Measurements from ENCODE around the gene MDM2. TPM values are rescaled to one million over a fixed set of nuclear protein-coding genes. Genes with fewer than 3 reads are reported as not detected.

MDM2 gene
- total RNA-seq, 4 donors from 2014 or later, result 44.3 to 84.2 (median 70.1) TPM

DNA sequence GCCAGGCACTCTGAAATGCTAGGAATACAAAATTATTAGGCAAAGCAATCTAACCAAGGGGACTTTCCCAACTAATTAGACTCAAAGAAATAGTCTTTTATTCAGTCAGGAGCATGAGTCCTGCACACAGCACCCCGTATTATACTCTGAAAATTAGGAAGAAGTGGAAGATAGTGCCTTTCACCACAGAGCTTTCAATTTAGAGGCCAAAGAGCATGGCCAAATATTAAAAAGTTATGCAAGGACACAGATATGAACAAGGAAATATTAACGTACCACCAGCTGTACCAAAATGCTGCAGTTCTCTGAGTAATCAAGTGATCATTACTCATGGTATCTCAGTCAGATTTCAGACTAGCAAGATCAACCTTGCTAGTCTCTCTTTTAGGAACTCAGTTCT lies 22.6 kb upstream of the MDM2 start:
- TF ChIP-seq, protein P1, sequence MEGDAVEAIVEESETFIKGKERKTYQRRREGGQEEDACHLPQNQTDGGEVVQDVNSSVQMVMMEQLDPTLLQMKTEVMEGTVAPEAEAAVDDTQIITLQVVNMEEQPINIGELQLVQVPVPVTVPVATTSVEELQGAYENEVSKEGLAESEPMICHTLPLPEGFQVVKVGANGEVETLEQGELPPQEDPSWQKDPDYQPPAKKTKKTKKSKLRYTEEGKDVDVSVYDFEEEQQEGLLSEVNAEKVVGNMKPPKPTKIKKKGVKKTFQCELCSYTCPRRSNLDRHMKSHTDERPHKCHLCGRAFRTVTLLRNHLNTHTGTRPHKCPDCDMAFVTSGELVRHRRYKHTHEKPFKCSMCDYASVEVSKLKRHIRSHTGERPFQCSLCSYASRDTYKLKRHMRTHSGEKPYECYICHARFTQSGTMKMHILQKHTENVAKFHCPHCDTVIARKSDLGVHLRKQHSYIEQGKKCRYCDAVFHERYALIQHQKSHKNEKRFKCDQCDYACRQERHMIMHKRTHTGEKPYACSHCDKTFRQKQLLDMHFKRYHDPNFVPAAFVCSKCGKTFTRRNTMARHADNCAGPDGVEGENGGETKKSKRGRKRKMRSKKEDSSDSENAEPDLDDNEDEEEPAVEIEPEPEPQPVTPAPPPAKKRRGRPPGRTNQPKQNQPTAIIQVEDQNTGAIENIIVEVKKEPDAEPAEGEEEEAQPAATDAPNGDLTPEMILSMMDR (IDR thresholded peaks at IDR 0.05), result no peak
- ATAC-seq (ENCODE audit: low FRiP score), result no peak

GRCh38 chr12:68785823-68786222 lies 22.2 kb upstream of the MDM2 start:
- DNase-seq (ENCODE audit: low spot score) (no peak), ATAC-seq (ENCODE audit: low FRiP score) (no peak)
- TF ChIP-seq, protein P1 (IDR thresholded peaks at IDR 0.05), result no peak

More for the DNA sequence above, 22.6 kb upstream of the MDM2 start:
- DNase-seq (ENCODE audit: low spot score), result no peak

GRCh38 chr12:68786929-68787328 lies 21.0 kb upstream of the MDM2 start:
- TF ChIP-seq, protein P1 (IDR thresholded peaks at IDR 0.05), result no peak
- DNase-seq (ENCODE audit: low spot score) (no peak), ATAC-seq (ENCODE audit: low FRiP score) (no peak)

DNA sequence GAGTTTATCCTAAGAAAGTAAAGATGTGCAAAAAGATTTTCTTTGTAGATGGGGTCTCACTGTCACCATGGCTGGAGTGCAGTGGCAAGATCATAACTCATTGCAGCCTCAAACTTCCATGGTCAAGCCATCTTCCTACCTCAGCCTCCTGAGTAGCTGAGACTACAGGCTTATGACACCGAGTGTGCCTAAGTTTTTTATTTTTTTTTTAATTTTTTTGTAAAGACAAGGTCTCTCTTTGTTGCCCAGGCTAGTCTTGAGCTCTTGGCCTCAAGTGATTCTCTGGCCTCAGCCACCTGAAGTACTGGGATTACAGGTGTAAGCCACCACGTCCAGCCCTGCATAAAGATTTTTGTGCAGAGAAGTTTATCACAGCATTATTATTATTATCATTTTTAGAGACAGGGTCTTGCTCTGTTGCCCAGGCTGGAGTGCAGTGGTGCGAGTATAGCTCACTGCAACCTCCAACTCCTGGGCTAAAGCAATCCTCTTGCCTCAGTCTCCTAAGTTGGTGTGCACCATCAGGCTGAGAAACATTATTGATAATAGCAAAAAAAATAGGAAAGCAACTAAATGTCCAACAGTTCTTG lies 19.3 kb upstream of the MDM2 start:
- no peak for ATAC-seq (ENCODE audit: low FRiP score)
- TF ChIP-seq, protein P1 (IDR thresholded peaks at IDR 0.05), result no peak

DNA sequence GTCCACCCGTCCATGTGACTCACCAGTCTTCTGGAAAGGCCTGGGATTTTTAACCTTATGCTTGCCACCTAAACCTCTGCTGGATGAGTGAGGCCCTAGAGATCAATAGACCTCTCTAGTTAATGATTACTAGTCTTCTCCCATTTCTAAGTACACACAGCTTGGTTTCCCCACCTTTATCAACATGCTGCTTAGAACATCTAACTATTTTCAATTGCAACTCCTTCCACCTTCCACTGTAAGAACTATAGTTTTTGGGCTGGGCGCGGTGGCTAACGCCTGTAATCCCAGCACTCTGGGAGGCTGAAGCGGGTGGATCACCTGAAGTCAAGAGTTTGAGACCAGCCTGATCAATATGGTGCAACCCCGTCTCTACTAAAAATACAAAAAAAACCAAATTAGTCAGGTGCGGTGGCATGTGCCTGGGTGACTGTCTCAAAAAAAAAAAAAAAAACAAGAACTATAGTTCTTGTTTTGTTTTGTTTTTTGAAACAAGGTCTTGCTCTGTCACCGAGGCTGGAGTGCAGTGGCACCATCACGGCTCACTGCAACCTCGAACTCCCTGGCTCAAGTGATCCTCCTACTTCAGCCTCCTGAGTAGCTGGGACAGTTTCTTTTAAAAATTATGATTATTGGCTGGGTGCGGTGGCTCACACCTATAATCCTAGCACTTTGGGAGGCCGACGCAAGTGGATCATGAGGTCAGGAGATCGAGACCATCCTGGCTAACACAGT lies 18.7 kb upstream of the MDM2 start:
- DNase-seq (ENCODE audit: low spot score) (no peak), ATAC-seq (ENCODE audit: low FRiP score) (no peak)

More for the DNA sequence above, 19.3 kb upstream of the MDM2 start:
- no peak for DNase-seq (ENCODE audit: low spot score)

DNA sequence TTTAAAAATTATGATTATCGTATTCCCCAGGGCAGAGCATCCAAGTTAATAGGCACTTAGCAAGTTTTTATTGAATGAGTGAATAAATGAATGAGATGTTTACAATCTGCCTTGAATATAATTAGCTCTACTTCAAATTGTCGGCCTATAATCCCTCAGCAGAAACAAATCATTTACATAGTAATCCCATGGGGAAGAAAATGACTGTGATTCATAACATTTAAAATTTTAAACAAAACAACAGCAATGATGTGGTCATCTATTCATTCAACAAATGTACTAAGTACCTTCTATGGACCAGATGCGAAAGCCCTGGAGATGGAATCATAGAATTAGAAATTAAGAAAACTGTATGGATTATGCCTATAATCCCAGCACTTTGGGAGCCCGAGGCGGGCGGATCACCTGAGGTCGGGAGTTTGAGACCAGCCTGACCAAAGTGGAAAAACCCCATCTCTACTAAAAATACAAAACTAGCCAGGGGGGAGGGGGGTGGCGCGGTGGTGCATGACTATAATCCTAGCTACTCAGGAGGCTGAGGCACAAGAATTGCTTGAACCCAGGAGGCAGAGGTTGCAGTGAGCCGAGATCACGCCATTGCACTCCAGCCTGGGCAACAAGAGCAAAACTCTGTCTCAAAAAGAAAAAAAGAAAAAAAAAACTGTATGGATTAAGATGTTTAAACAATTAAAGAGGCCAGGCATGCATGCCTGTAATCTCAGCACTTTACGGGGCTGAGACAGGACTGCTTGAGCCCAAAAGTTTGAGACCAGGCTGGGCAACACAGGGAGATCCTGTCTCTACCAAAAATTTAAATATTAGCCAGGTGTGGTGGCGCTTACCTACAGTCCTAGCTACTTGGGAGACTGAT lies 17.7 kb upstream of the MDM2 start:
- TF ChIP-seq, protein P1 (IDR thresholded peaks at IDR 0.05), result no peak

More for the DNA sequence above, 18.7 kb upstream of the MDM2 start:
- TF ChIP-seq, protein P1 (IDR thresholded peaks at IDR 0.05), result no peak

More for the DNA sequence above, 17.7 kb upstream of the MDM2 start:
- ATAC-seq (ENCODE audit: low FRiP score) (no peak), DNase-seq (ENCODE audit: low spot score) (no peak)
